GM19467 (cell line): ENCODE measurements around the gene MTA3.

Experiments used
- ATAC-seq: cut with Tn5 transposase; IDR thresholded peaks from one replicate; pipeline ENCODE4 v1.9.1; 2021; ENCODE audit warnings: mild to moderate bottlenecking, moderate library complexity; ENCODE audit not compliant: unreplicated experiment

The MTA3 gene

DNA sequence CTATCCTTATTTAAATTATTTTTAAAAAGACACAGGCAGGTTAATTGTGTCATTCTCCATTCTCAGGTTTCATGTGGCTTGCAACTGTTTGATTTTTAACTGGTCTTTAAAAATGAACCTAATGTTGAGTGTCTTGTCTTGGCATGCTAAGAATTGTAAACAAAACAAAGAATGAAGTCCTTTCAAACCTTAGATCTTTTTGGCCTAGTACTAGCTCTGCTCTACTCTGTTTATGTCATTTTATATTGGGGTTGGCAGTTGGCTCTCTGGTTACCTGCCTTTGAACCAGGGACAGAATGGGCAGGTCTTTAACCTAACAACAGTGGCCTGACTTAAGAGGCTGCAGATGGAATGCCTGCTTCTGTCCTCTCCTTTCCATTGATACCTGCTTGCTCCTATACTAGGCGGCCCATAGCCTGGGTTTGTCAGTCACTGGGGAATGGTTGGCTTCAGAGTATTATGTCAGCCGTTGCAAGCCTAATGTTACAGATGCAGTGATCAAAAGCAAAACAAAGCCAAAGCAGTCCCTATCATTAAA lies 85.5 kb downstream of the MTA3 start:
- ATAC-seq, result no peak

GRCh38 chr2:42658306-42658705 lies 89.9 kb downstream of the MTA3 start:
- ATAC-seq, result no peak

DNA sequence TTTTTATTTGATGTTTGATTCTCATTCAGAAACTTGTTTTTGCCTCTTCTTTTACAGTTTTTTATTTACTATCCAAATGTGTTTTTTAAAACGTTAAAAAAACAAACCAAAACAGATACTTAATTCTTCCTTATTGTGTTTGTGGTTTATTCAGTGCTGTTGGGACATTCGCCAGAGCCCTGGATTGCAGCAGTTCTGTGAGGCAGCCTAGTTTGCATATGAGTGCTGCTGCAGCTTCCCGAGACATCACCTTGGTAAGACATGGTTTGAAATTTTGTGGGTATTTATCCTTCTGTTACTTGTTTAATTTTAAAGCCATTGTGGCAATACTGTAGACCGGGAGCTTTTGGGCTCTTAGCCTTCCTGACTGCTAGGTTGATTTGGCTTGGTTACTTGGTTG lies 91.2 kb downstream of the MTA3 start:
- ATAC-seq, result no peak

- ATAC-seq, result peak; percentile 78
Observed at GRCh38 chr2:42663106-42663780, 94.8 kb downstream of the MTA3 start.

- peak; percentile 65 for ATAC-seq
Observed at GRCh38 chr2:42663828-42664227, 95.4 kb downstream of the MTA3 start.

DNA sequence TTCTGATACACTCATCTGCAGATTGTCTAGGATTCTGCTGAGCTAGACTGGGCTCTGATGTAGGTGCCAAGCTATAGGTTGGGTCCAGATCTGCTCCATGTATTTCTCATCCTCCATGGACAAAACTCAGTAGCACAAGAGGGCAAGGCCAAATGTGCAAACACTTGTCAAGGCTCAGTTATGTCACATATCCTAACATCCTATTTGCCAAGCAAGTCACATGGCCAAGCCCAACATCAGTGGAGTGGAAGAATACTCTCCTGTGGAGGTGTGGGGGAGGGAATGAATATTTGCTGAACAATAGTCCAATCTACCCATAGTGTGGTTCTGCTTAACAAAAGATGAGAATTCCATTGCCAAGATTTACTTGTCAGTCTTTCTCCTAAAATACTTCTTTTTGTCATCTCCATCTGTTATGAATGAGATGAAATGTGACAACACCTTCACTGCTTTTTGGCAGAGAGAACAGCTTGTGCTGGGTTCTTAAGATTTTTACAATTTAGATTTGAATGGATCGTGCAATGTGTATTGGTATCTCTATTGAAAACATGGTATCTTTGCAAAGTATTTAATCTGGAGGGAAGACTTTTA lies 105.7 kb downstream of the MTA3 start:
- ATAC-seq, result no peak

GRCh38 chr2:42675815-42676214 lies 107.4 kb downstream of the MTA3 start:
- no peak for ATAC-seq

DNA sequence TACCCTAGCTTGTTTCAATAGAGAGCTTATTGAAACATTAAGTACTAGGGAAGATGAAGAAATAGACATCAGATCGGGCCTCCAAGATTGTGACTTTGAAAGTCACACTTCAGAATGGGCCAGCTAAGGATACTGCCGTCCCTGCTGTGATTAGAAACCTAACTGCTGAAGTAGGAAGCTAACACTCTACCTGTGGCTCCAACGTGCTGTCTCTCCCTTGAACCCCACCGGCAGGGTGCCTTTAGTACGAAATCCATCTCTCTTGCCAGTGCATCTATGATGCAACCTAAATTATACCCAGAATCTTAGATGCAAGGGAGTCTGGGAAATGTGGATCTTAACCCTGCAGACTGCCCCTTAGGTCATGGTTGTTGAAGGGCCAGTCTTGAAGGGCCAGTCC lies 116.9 kb downstream of the MTA3 start:
- no peak for ATAC-seq

GRCh38 chr2:42693013-42693615 lies 124.7 kb downstream of the MTA3 start:
- ATAC-seq, result no peak

- no peak for ATAC-seq
Observed at GRCh38 chr2:42693688-42694479, 125.5 kb downstream of the MTA3 start.

DNA sequence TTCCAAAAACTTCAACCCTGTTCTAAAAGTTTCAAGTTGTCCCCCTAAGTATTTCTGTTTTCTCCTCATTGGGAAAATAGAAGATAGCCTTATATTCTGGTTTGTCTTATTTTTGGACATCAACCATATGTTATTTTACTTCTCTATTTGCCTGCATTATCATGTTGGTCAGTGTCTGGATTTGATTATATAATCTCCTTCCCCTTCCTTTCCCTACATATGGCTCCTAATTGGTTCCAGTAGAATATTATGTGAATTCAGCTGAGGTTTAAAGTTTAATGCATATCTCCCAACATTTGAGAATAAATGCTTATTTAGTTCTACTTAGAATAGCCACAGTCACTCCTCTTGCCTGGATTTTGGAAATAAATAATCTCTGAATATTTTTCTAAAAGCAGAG lies 128.6 kb downstream of the MTA3 start:
- no peak for ATAC-seq

- no peak for ATAC-seq
Observed at GRCh38 chr2:42698940-42699339, 130.5 kb downstream of the MTA3 start.

DNA sequence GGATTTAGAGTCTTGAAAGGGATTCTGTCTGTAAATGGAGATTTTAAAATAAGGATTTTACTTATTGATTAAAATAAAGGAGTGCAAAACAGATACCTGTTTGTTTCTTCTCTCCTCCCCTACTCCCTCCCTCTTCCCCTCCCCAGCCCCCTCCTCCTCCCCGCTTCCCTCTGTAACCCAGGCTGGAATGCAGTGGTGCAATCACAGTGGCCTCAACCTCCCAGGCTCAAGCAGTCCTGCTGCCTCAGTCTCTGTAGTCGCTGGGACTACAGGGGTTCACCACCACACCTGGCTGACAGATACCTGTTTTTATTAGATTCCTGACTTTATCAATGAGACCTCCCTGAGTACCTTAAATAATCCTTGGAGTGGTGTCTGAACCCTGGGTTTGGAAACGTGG lies 138.4 kb downstream of the MTA3 start:
- ATAC-seq, result no peak

- ATAC-seq, result no peak
Observed at GRCh38 chr2:42708179-42708578, 139.7 kb downstream of the MTA3 start.

DNA sequence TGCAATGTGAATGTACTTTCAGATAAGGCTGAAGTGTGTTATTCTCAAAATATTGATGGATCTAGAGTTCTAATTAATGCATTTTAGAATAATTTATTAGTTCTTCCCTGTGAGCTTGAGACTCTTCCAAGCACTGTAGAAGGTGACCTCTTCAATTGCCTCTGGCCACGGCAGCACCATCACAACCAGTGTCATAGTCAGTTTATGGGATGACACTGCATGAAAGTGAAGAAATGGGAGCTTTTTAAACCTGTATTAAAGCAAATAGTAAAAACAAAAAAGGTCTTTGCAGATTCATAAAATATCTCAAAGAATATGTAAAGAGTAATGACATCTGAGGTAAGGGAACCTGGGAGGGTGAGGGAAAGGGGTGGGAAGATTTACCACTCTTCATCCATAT lies 143.5 kb downstream of the MTA3 start:
- no peak for ATAC-seq

GRCh38 chr2:42712934-42713333 lies 144.5 kb downstream of the MTA3 start:
- no peak for ATAC-seq

GRCh38 chr2:42713920-42714319 lies 145.5 kb downstream of the MTA3 start:
- ATAC-seq, result no peak

DNA sequence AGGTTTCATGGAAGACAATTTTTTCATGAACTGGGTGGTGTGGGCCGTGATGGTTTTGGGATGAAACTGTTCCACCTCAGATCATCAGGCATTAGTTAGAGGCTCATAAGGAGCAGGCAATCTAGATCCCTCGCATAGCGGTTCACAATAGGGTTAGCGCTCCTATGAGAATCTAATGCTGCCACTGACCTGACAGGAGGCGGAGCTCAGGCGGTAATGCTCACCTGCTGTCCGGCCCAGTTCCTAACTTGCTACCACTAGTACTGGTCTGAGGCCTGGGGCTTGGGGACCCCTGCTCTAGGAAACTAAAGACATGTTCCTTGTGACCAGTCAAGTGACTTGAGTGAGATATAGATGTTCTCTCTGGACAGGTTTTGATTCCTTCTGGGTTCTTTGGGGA lies 146.3 kb downstream of the MTA3 start:
- no peak for ATAC-seq

GRCh38 chr2:42721898-42722297 lies 153.5 kb downstream of the MTA3 start:
- no peak for ATAC-seq

- ATAC-seq, result peak; percentile 97
Observed at GRCh38 chr2:42722320-42723190, 154.1 kb downstream of the MTA3 start.

GRCh38 chr2:42723465-42723864 lies 155.0 kb downstream of the MTA3 start:
- no peak for ATAC-seq
